Panc1 (cell line): Measurements from ENCODE around the gene ZNF652. TPM values are rescaled to one million over a fixed set of nuclear protein-coding genes. Genes with fewer than 3 reads are reported as not detected.
"Not testable (repeated sequence)": the region's sequence is repeated elsewhere in the genome, so short reads cannot be mapped to it uniquely, and the experiment has no call there.

ENCODE experiments used
- ATAC-seq: fragments of 200-7000 bp; cut with Tn5 transposase; 2 replicates; pipeline ENCODE4 v1.9.1; 2020; ENCODE audit warnings: mild to moderate bottlenecking, moderate library complexity
- BruUV-seq: library from RNA; stranded (reverse); fragments of 400-500 nt; replicated peaks from 2 replicates; lab custom pipeline; 2021; lab: Mats Ljungman, UMichigan
- CTCF ChIA-PET: fragments of 300-600 bp; sonication (Branson Sonifier 250); formaldehyde crosslinking; loops from one replicate; lab custom pipeline; 2022; ENCODE audit warnings: antibody characterized with exemption; lab: Charles Lee
- POLR2A ChIA-PET: fragments of 300-600 bp; sonication (Branson Sonifier 250); formaldehyde crosslinking; loops from one replicate; lab custom pipeline; 2022; ENCODE audit warnings: antibody characterized with exemption; lab: Charles Lee
- DNase-seq: peaks from one replicate; pipeline ENCODE4 v3.0.0-alpha.2; 2010; ENCODE audit warnings: low read depth, low spot score
- H3K27ac ChIP-seq: 2 replicates; pipeline ENCODE4 v1.5.1; 2011; ENCODE audit warnings: mild to moderate bottlenecking, low read length, inconsistent platforms
- H3K27me3 ChIP-seq: fragments of 200-500 bp; sonication (Bioruptor generic); 2 replicates; pipeline ENCODE4 v1.6.0; 2014; ENCODE audit warnings: low read length, inconsistent platforms; ENCODE audit not compliant: control insufficient read depth, insufficient read depth
- H3K36me3 ChIP-seq: fragments of 200-500 bp; sonication (Bioruptor generic); 2 replicates; pipeline ENCODE4 v1.5.1; 2014; ENCODE audit warnings: inconsistent platforms, mild to moderate bottlenecking, low read length, moderate library complexity; ENCODE audit not compliant: control insufficient read depth, insufficient read depth
- H3K4me1 ChIP-seq: 2 replicates; pipeline ENCODE4 v1.5.1; 2011; ENCODE audit warnings: inconsistent platforms, mild to moderate bottlenecking, low read length, moderate library complexity; ENCODE audit not compliant: control insufficient read depth, insufficient read depth
- H3K4me3 ChIP-seq, 2 experiments: 2 replicates each; pipeline ENCODE4 v1.5.1; 2011 to 2012; ENCODE audit warnings: low read depth in 2 of 2, low read length in 2 of 2, mild to moderate bottlenecking in 2 of 2, inconsistent platforms in 1 of 2, moderate library complexity in 1 of 2
- H3K9me3 ChIP-seq: fragments of 200-500 bp; sonication (Bioruptor generic); 2 replicates; pipeline ENCODE4 v1.5.1; 2014; ENCODE audit warnings: low read depth, mild to moderate bottlenecking, inconsistent platforms, low read length, moderate library complexity; ENCODE audit not compliant: control insufficient read depth, insufficient read depth
- POLR2AphosphoS5 ChIP-seq: IDR thresholded peaks from 2 replicates; pipeline ENCODE4 v1.6.1; 2012; ENCODE audit warnings: mild to moderate bottlenecking, low read depth, low read length, moderate library complexity
- SIN3A ChIP-seq: IDR thresholded peaks from 2 replicates; pipeline ENCODE4 v1.6.1; 2012; ENCODE audit warnings: low read depth, mild to moderate bottlenecking, low read length, moderate library complexity, borderline replicate concordance; ENCODE audit not compliant: insufficient read depth
- TCF7L2 ChIP-seq: IDR thresholded peaks from 2 replicates; pipeline ENCODE4 v1.6.1; 2011; ENCODE audit warnings: mild to moderate bottlenecking, low read depth, low read length, inconsistent platforms
- in situ Hi-C: cut with HindIII; loops from 2 replicates; pipeline ENCODE4 v1.10.0; 2016; ENCODE audit warnings: low sequenced_read_pairs, low pct_unique_long_range_greater_than_20kb
- intact Hi-C: fragments of 100-400 bp; cut with micrococcal nuclease; formaldehyde crosslinking; loops from one replicate; pipeline ENCODE4 v1.10.0; 2022; ENCODE audit not compliant: unreplicated experiment
- total RNA-seq: library from RNA; stranded (reverse); gene quantifications from one replicate; pipeline ENCODE4 v1.2.1, GENCODE V29; 2021; ENCODE audit not compliant: unreplicated experiment
- TF ChIP-seq, protein P1 (sequence below): fragments of 450-650 bp; IDR thresholded peaks from 2 replicates; pipeline ENCODE4 v1.5.1; 2017; ENCODE audit warnings: mild to moderate bottlenecking
- TF ChIP-seq, protein P2 (sequence below), 2 experiments: IDR thresholded peaks; 2 replicates each; pipeline ENCODE4 v1.6.1; 2011 to 2012; ENCODE audit warnings: low read depth in 2 of 2, control low read depth in 1 of 2, low read length in 1 of 2, mild to moderate bottlenecking in 1 of 2, moderate library complexity in 1 of 2; ENCODE audit not compliant: insufficient read depth in 1 of 2

Gene ZNF652
- total RNA-seq, 1 experiment from 2014 or later = 42.4 TPM

DNA sequence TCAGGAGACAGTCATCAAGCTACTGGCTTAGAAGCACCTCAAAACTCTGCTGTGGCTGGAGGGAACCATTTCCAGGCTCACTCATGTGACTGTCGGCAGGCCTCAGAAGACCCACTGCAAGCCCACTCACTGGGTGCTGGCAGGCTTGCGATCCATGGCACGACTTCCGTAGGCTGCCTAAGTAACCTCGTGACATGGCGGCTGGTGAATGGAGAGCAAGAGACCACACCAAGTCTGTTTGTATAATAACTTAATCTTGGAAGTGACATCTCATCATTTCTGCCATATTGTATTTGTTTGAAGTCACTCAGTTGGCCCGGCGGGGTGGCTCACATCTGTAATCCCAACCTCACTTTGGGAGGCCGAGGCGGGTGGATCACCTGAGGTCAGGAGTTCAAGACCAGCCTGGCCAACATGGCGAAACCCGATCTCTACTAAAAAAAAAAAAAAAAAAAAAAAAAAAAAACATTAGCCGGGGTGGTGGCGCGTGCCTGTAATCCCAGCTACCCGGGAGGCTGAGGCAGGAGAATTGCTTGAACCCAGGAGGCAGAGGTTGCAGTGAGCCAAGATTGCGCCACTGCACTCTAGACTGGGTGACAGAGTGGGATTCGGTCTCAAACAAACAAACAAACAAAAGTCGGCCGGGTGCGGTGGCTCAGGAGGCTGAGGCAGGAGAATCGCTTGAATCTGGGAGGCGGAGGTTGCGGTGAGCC is 75.6 kb downstream of the ZNF652 start:
- BruUV-seq, H3K4me3 ChIP-seq, intact Hi-C loops, H3K27ac ChIP-seq, POLR2A ChIA-PET, H3K9me3 ChIP-seq, in situ Hi-C loops, DNase-seq, H3K27me3 ChIP-seq, ATAC-seq, H3K4me1 ChIP-seq, H3K36me3 ChIP-seq: not testable (repeated sequence)
- CTCF ChIA-PET = interaction anchor here (0.6 kb wide), 1 partner anchor 24 kb away, joined by 9 read pairs; no protein-coding TSS in a partner anchor

DNA sequence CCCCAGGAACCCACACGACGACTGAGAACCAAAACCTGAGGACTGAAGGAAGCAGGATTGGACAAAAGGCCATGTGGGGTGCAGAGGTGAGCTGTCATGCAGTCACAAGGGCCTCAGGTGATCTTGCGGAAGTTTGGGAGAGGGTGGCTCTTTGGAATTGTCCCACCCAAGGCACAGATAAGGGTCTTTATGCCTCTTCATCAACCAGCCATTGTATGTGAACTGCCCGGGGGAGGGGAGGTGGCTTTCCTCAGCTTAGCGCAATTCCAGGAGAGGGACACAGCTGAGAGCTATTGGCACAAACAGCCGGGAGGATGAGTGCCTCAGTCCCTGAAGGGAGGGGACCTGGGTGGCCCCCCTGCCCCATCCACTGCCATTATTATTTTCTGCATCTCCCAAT is 76.3 kb downstream of the ZNF652 start:
- no peaks in the 10 kb centered on the region for H3K4me1 ChIP-seq
- ChIA-PET POLR2A (no interaction called here), CTCF (no interaction called here)
- no peak for DNase-seq
- no peaks in the 10 kb centered on the region for H3K27me3 ChIP-seq
- TF ChIP-seq TCF7L2 = no peak
- TF ChIP-seq SIN3A = no peak
- TF ChIP-seq, protein P1, sequence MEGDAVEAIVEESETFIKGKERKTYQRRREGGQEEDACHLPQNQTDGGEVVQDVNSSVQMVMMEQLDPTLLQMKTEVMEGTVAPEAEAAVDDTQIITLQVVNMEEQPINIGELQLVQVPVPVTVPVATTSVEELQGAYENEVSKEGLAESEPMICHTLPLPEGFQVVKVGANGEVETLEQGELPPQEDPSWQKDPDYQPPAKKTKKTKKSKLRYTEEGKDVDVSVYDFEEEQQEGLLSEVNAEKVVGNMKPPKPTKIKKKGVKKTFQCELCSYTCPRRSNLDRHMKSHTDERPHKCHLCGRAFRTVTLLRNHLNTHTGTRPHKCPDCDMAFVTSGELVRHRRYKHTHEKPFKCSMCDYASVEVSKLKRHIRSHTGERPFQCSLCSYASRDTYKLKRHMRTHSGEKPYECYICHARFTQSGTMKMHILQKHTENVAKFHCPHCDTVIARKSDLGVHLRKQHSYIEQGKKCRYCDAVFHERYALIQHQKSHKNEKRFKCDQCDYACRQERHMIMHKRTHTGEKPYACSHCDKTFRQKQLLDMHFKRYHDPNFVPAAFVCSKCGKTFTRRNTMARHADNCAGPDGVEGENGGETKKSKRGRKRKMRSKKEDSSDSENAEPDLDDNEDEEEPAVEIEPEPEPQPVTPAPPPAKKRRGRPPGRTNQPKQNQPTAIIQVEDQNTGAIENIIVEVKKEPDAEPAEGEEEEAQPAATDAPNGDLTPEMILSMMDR = no peak
- TF ChIP-seq POLR2AphosphoS5 = no peak
- TF ChIP-seq, protein P2, sequence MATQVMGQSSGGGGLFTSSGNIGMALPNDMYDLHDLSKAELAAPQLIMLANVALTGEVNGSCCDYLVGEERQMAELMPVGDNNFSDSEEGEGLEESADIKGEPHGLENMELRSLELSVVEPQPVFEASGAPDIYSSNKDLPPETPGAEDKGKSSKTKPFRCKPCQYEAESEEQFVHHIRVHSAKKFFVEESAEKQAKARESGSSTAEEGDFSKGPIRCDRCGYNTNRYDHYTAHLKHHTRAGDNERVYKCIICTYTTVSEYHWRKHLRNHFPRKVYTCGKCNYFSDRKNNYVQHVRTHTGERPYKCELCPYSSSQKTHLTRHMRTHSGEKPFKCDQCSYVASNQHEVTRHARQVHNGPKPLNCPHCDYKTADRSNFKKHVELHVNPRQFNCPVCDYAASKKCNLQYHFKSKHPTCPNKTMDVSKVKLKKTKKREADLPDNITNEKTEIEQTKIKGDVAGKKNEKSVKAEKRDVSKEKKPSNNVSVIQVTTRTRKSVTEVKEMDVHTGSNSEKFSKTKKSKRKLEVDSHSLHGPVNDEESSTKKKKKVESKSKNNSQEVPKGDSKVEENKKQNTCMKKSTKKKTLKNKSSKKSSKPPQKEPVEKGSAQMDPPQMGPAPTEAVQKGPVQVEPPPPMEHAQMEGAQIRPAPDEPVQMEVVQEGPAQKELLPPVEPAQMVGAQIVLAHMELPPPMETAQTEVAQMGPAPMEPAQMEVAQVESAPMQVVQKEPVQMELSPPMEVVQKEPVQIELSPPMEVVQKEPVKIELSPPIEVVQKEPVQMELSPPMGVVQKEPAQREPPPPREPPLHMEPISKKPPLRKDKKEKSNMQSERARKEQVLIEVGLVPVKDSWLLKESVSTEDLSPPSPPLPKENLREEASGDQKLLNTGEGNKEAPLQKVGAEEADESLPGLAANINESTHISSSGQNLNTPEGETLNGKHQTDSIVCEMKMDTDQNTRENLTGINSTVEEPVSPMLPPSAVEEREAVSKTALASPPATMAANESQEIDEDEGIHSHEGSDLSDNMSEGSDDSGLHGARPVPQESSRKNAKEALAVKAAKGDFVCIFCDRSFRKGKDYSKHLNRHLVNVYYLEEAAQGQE (IDR thresholded peaks at IDR 0.05; ENCODE audit: insufficient read depth in 1 of 2, low read depth in 2 of 2, low read length in 1 of 2) = no peak
- in situ Hi-C loops (no loop called here), intact Hi-C loops (no loop called here)
- ATAC-seq = no peak
- no peak overlapping the region for H3K27ac ChIP-seq
- BruUV-seq = no TSS peak
- no peaks in the 10 kb centered on the region for H3K9me3 ChIP-seq
- H3K36me3 ChIP-seq = no peaks in the 10 kb centered on the region
- no peak overlapping the region for H3K4me3 ChIP-seq

DNA sequence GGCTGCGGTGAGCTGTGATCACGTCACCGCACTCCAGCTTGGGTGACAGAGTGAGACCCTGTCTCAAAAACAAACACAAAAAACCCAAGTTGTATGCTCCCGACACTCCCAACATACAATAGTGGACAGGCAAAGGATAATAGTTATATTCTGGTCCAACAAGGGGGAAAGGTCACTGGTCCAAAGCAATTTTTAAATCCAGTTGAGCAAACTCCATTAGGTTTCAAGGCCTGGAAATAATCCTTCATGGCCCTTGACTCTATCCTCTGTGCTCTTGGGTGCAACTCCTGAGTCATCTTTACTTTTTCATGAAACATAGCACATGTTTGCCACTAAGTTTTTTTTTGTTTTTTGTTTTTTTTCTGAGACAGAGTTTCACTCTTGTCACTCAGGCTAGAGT is 81.1 kb downstream of the ZNF652 start:
- POLR2A ChIA-PET = no interaction called here
- ATAC-seq = no peak
- Histone ChIP-seq H3K4me1 (no peaks in the 10 kb centered on the region), H3K4me3 (no peak overlapping the region), H3K27me3 (no peaks in the 10 kb centered on the region), H3K27ac (no peak overlapping the region), H3K36me3 (no peaks in the 10 kb centered on the region), H3K9me3 (no peaks in the 10 kb centered on the region)
- CTCF ChIA-PET = interaction anchor here (0.6 kb wide), 1 partner anchor 175 kb away, joined by 3 read pairs; no protein-coding TSS in a partner anchor
- TF ChIP-seq SIN3A = no peak
- TF ChIP-seq, protein P1 = no peak
- TF ChIP-seq, protein P2 (IDR thresholded peaks at IDR 0.05; ENCODE audit: insufficient read depth in 1 of 2, low read depth in 2 of 2, low read length in 1 of 2) = no peak
- TF ChIP-seq TCF7L2 = no peak
- TF ChIP-seq POLR2AphosphoS5 = no peak
- in situ Hi-C loops (no loop called here), intact Hi-C loops (no loop called here)
- no TSS peak for BruUV-seq
- DNase-seq = no peak
